ENCODE measurements around the gene ISM1. TPM values are rescaled to one million over a fixed set of nuclear protein-coding genes. Genes with fewer than 3 reads are reported as not detected.

ISM1 gene
- total and polyA plus RNA-seq, 2 of the 13 experiments (the other 11 are each of a cell fraction or from before 2014, with no cell fraction given): 0.40 to 1.4 TPM

DNA sequence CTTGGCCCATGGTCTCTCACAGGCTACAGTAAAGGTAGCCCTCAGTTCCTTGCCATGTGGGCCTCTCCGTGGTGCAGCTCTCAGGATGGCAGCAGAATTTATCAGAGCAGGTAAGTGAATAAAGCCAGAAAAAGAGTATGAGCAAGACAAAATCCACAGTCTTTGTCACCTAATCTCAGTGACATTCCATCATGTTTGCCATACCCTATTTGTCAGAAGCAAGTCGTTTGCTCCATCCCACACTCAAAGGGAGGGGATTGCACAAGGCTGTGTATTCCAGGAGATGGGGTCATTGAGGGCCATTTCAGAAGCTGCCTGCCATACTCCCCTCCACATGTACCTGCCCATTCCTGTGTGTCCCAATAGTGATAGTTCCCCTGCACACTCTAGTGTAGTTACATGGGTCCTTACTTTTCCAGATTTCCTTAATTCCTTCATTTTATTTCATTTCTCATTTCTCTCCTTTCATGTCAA is 24.2 kb downstream of the ISM1 start (continued):
- TF ChIP-seq, protein P1, sequence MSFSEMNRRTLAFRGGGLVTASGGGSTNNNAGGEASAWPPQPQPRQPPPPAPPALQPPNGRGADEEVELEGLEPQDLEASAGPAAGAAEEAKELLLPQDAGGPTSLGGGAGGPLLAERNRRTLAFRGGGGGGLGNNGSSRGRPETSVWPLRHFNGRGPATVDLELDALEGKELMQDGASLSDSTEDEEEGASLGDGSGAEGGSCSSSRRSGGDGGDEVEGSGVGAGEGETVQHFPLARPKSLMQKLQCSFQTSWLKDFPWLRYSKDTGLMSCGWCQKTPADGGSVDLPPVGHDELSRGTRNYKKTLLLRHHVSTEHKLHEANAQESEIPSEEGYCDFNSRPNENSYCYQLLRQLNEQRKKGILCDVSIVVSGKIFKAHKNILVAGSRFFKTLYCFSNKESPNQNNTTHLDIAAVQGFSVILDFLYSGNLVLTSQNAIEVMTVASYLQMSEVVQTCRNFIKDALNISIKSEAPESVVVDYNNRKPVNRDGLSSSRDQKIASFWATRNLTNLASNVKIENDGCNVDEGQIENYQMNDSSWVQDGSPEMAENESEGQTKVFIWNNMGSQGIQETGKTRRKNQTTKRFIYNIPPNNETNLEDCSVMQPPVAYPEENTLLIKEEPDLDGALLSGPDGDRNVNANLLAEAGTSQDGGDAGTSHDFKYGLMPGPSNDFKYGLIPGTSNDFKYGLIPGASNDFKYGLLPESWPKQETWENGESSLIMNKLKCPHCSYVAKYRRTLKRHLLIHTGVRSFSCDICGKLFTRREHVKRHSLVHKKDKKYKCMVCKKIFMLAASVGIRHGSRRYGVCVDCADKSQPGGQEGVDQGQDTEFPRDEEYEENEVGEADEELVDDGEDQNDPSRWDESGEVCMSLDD (CRISPR knock-in tag; IDR thresholded peaks at IDR 0.05; ENCODE audit: borderline replicate concordance): no peak
- peak; percentile 80 for TF ChIP-seq MED1 (CRISPR knock-in tag; IDR thresholded peaks at IDR 0.05)
- peak; percentile 95 for TF ChIP-seq ISL2 (CRISPR knock-in tag; IDR thresholded peaks at IDR 0.05)
- TF ChIP-seq KAT8 (CRISPR knock-in tag; IDR thresholded peaks at IDR 0.05): peak; percentile 76
- TF ChIP-seq REL (CRISPR knock-in tag; conservative IDR thresholded peaks at IDR 0.05): no peak
- TF ChIP-seq ZNF143 (CRISPR knock-in tag; IDR thresholded peaks at IDR 0.05): no peak
- no peak for TF ChIP-seq HES4 (CRISPR knock-in tag; IDR thresholded peaks at IDR 0.05; ENCODE audit: borderline replicate concordance)
- TF ChIP-seq, protein P2, sequence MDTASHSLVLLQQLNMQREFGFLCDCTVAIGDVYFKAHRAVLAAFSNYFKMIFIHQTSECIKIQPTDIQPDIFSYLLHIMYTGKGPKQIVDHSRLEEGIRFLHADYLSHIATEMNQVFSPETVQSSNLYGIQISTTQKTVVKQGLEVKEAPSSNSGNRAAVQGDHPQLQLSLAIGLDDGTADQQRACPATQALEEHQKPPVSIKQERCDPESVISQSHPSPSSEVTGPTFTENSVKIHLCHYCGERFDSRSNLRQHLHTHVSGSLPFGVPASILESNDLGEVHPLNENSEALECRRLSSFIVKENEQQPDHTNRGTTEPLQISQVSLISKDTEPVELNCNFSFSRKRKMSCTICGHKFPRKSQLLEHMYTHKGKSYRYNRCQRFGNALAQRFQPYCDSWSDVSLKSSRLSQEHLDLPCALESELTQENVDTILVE (CRISPR knock-in tag; IDR thresholded peaks at IDR 0.05): 0 out of 2 replicates have a peak, but pooled peaks have one; percentile 77
- no peak; the same call in 1 of the 2 replicates for TF ChIP-seq EHMT2 (IDR thresholded peaks at IDR 0.05; ENCODE audit: borderline replicate concordance, low read depth, low read length)
- TF ChIP-seq SP2 (CRISPR knock-in tag; IDR thresholded peaks at IDR 0.05): 0 out of 2 replicates have a peak, but pooled peaks have one; percentile 23
- TF ChIP-seq ZNF746 (CRISPR knock-in tag; IDR thresholded peaks at IDR 0.05): peak; percentile 75; the same call in 1 of the 2 replicates
- peak; percentile 79 for TF ChIP-seq THAP11 (CRISPR knock-in tag; IDR thresholded peaks at IDR 0.05)
- TF ChIP-seq ZNF780A (CRISPR knock-in tag; IDR thresholded peaks at IDR 0.05): peak; percentile 91
- TF ChIP-seq, protein P3, sequence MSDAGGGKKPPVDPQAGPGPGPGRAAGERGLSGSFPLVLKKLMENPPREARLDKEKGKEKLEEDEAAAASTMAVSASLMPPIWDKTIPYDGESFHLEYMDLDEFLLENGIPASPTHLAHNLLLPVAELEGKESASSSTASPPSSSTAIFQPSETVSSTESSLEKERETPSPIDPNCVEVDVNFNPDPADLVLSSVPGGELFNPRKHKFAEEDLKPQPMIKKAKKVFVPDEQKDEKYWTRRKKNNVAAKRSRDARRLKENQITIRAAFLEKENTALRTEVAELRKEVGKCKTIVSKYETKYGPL (CRISPR knock-in tag; IDR thresholded peaks at IDR 0.05): no peak
- TF ChIP-seq ZNF263 (CRISPR knock-in tag; IDR thresholded peaks at IDR 0.05): no peak
- 0 out of 2 replicates have a peak, but pooled peaks have one; percentile 9 for TF ChIP-seq ARID2 (CRISPR knock-in tag; IDR thresholded peaks at IDR 0.05; ENCODE audit: borderline replicate concordance)
- TF ChIP-seq KLF11 (CRISPR knock-in tag; IDR thresholded peaks at IDR 0.05): no peak
- TF ChIP-seq, protein P4, sequence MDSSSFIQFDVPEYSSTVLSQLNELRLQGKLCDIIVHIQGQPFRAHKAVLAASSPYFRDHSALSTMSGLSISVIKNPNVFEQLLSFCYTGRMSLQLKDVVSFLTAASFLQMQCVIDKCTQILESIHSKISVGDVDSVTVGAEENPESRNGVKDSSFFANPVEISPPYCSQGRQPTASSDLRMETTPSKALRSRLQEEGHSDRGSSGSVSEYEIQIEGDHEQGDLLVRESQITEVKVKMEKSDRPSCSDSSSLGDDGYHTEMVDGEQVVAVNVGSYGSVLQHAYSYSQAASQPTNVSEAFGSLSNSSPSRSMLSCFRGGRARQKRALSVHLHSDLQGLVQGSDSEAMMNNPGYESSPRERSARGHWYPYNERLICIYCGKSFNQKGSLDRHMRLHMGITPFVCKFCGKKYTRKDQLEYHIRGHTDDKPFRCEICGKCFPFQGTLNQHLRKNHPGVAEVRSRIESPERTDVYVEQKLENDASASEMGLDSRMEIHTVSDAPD (CRISPR knock-in tag; IDR thresholded peaks at IDR 0.05): 0 out of 2 replicates have a peak, but pooled peaks have one; percentile 33
- peak; percentile 84 for TF ChIP-seq TCF7 (IDR thresholded peaks at IDR 0.05; ENCODE audit: low read depth)
- TF ChIP-seq, protein P5, sequence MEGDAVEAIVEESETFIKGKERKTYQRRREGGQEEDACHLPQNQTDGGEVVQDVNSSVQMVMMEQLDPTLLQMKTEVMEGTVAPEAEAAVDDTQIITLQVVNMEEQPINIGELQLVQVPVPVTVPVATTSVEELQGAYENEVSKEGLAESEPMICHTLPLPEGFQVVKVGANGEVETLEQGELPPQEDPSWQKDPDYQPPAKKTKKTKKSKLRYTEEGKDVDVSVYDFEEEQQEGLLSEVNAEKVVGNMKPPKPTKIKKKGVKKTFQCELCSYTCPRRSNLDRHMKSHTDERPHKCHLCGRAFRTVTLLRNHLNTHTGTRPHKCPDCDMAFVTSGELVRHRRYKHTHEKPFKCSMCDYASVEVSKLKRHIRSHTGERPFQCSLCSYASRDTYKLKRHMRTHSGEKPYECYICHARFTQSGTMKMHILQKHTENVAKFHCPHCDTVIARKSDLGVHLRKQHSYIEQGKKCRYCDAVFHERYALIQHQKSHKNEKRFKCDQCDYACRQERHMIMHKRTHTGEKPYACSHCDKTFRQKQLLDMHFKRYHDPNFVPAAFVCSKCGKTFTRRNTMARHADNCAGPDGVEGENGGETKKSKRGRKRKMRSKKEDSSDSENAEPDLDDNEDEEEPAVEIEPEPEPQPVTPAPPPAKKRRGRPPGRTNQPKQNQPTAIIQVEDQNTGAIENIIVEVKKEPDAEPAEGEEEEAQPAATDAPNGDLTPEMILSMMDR (CRISPR knock-in tag; IDR thresholded peaks at IDR 0.05): peak; percentile 53
- TF ChIP-seq, protein P6, sequence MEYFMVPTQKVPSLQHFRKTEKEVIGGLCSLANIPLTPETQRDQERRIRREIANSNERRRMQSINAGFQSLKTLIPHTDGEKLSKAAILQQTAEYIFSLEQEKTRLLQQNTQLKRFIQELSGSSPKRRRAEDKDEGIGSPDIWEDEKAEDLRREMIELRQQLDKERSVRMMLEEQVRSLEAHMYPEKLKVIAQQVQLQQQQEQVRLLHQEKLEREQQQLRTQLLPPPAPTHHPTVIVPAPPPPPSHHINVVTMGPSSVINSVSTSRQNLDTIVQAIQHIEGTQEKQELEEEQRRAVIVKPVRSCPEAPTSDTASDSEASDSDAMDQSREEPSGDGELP (IDR thresholded peaks at IDR 0.05; ENCODE audit: borderline replicate concordance, low read depth): peak; percentile 38; the same call in 1 of the 2 replicates
- no peak for TF ChIP-seq CENPT (CRISPR knock-in tag; IDR thresholded peaks at IDR 0.05; ENCODE audit: low read depth)
- TF ChIP-seq ZNF34 (CRISPR knock-in tag; IDR thresholded peaks at IDR 0.05; ENCODE audit: borderline replicate concordance): no peak

Data from HepG2 (cell line).